Measurements from ENCODE around the gene ACKR2.
"Not testable (repeated sequence)": the region's sequence is repeated elsewhere in the genome, so short reads cannot be mapped to it uniquely, and the experiment has no call there.

The ACKR2 gene

GRCh38 chr3:42883251-42883930 is 74.1 kb downstream of the ACKR2 start:
- not testable (repeated sequence) for FAIRE-seq; DNase-seq (ENCODE audit: insufficient read length, low spot score)

- no peak for DNase-seq (ENCODE audit: insufficient read length, low spot score)
- FAIRE-seq, result no peak
Measured at GRCh38 chr3:42884324-42884723, 75.1 kb downstream of the ACKR2 start.

GRCh38 chr3:42886294-42886822 is 77.1 kb downstream of the ACKR2 start:
- no peak for DNase-seq (ENCODE audit: insufficient read length, low spot score)
- no peak for FAIRE-seq

GRCh38 chr3:42887084-42887483 is 77.8 kb downstream of the ACKR2 start:
- FAIRE-seq (no peak), DNase-seq (ENCODE audit: insufficient read length, low spot score) (no peak)

GRCh38 chr3:42891042-42891441 is 81.8 kb downstream of the ACKR2 start:
- FAIRE-seq (no peak), DNase-seq (ENCODE audit: insufficient read length, low spot score) (no peak)

GRCh38 chr3:42892169-42892568 is 82.9 kb downstream of the ACKR2 start:
- DNase-seq (ENCODE audit: insufficient read length, low spot score) (no peak), FAIRE-seq (no peak)

GRCh38 chr3:42892807-42893206 is 83.6 kb downstream of the ACKR2 start:
- DNase-seq (ENCODE audit: insufficient read length, low spot score), result no peak
- FAIRE-seq, result no peak

GRCh38 chr3:42894698-42895579 is 85.7 kb downstream of the ACKR2 start:
- DNase-seq (ENCODE audit: insufficient read length, low spot score) (no peak), FAIRE-seq (no peak)

- no peak for FAIRE-seq
- no peak for DNase-seq (ENCODE audit: insufficient read length, low spot score)
Measured at GRCh38 chr3:42895580-42895868, 86.3 kb downstream of the ACKR2 start.

- DNase-seq (ENCODE audit: insufficient read length, low spot score) (no peak), FAIRE-seq (no peak)
Measured at GRCh38 chr3:42898896-42899675, 89.8 kb downstream of the ACKR2 start.

GRCh38 chr3:42900226-42901072 is 91.2 kb downstream of the ACKR2 start:
- FAIRE-seq (no peak), DNase-seq (ENCODE audit: insufficient read length, low spot score) (no peak)

- DNase-seq (ENCODE audit: insufficient read length, low spot score) (no peak), FAIRE-seq (no peak)
Measured at GRCh38 chr3:42901073-42901415, 91.8 kb downstream of the ACKR2 start.

GRCh38 chr3:42902257-42902656 is 93.0 kb downstream of the ACKR2 start:
- no peak for DNase-seq (ENCODE audit: insufficient read length, low spot score)
- FAIRE-seq, result no peak

- FAIRE-seq, result no peak
- DNase-seq (ENCODE audit: insufficient read length, low spot score), result no peak
Measured at GRCh38 chr3:42904076-42904475, 94.8 kb downstream of the ACKR2 start.

GRCh38 chr3:42905740-42906069 is 96.5 kb downstream of the ACKR2 start:
- FAIRE-seq (no peak), DNase-seq (ENCODE audit: insufficient read length, low spot score) (no peak)

GRCh38 chr3:42906070-42906847 is 97.0 kb downstream of the ACKR2 start, which contains the start of gene ZNF662:
Gene ZNF662 (plus strand): TSS chr3:42906142. CDS start chr3:42908115, 1,973 bp downstream.
- DNase-seq (ENCODE audit: insufficient read length, low spot score), result no peak
- FAIRE-seq, result no peak

- no peak for FAIRE-seq
- DNase-seq (ENCODE audit: insufficient read length, low spot score), result no peak
Measured at GRCh38 chr3:42906848-42907183, 97.6 kb downstream of the ACKR2 start.

- FAIRE-seq, result no peak
Measured at GRCh38 chr3:42908675-42909074, 99.4 kb downstream of the ACKR2 start.

GRCh38 chr3:42911551-42911950 is 102.3 kb downstream of the ACKR2 start:
- DNase-seq (ENCODE audit: insufficient read length, low spot score) (no peak), FAIRE-seq (no peak)

More at GRCh38 chr3:42908675-42909074, 99.4 kb downstream of the ACKR2 start:
- no peak for DNase-seq (ENCODE audit: insufficient read length, low spot score)

Measured in GM19239 (cell line).